ENCODE measurements around the gene DNM3.

- TF ChIP-seq GABPA (IDR thresholded peaks at IDR 0.05; ENCODE audit: low read depth): no peak
- no peak for TF ChIP-seq CTCF (IDR thresholded peaks at IDR 0.05)
These were observed 147.1 kb downstream of the DNM3 start for GRCh38 chr1:171988243-171988885.
